GM23248 (cell line): Measurements from ENCODE around the gene LIMS2. TPM values are rescaled to one million over a fixed set of nuclear protein-coding genes. Genes with fewer than 3 reads are reported as not detected.

Source experiments
- DNase-seq: peaks from one replicate; pipeline ENCODE4 v3.0.0-alpha.2; 2015
- H2AFZ ChIP-seq: fragments of 200-600 bp; sonication (generic); 2 replicates; pipeline ENCODE4 v1.6.1; 2016; ENCODE audit warnings: antibody characterized with exemption
- H3F3A ChIP-seq: fragments of 200-600 bp; sonication (generic); 2 replicates; pipeline ENCODE4 v1.6.1; 2016; ENCODE audit warnings: mild to moderate bottlenecking, antibody characterized with exemption, mixed run types; ENCODE audit not compliant: insufficient read depth
- H3K27ac ChIP-seq: fragments of 200-600 bp; sonication (generic); 2 replicates; pipeline ENCODE4 v1.5.1; 2016; ENCODE audit warnings: mild to moderate bottlenecking
- H3K27me3 ChIP-seq: fragments of 200-600 bp; sonication (generic); replicated peaks from 2 replicates; pipeline ENCODE4 v1.6.1; 2016; ENCODE audit warnings: mild to moderate bottlenecking; ENCODE audit not compliant: insufficient read depth
- H3K36me3 ChIP-seq: fragments of 200-600 bp; sonication (generic); 2 replicates; pipeline ENCODE4 v1.6.1; 2016; ENCODE audit warnings: low read depth, mild to moderate bottlenecking
- H3K4me1 ChIP-seq: fragments of 200-600 bp; sonication (generic); 2 replicates; pipeline ENCODE4 v1.6.1; 2016; ENCODE audit warnings: mild to moderate bottlenecking; ENCODE audit not compliant: insufficient read depth
- H3K4me2 ChIP-seq: fragments of 200-600 bp; sonication (generic); one replicate; pipeline ENCODE4 v1.6.1; 2016; ENCODE audit warnings: mild to moderate bottlenecking; ENCODE audit not compliant: unreplicated experiment
- H3K4me3 ChIP-seq: fragments of 200-600 bp; sonication (generic); 2 replicates; pipeline ENCODE4 v1.5.1; 2016; ENCODE audit warnings: mild to moderate bottlenecking
- H3K79me2 ChIP-seq: fragments of 200-600 bp; sonication (generic); 2 replicates; pipeline ENCODE4 v1.6.1; 2016; ENCODE audit warnings: mild to moderate bottlenecking; ENCODE audit not compliant: insufficient read depth
- H3K9ac ChIP-seq: fragments of 200-600 bp; sonication (generic); 2 replicates; pipeline ENCODE4 v1.6.1; 2016; ENCODE audit warnings: mild to moderate bottlenecking
- H3K9me2 ChIP-seq: fragments of 200-600 bp; sonication (generic); 2 replicates; pipeline ENCODE4 v1.6.1; 2016; ENCODE audit warnings: mixed run types, mild to moderate bottlenecking, moderate library complexity; ENCODE audit not compliant: insufficient read depth
- H3K9me3 ChIP-seq: fragments of 200-600 bp; sonication (generic); one replicate; pipeline ENCODE4 v1.6.1; 2017; ENCODE audit warnings: low read depth
- H4K20me1 ChIP-seq: fragments of 200-600 bp; sonication (generic); 2 replicates; pipeline ENCODE4 v1.6.0; 2016; ENCODE audit not compliant: insufficient read depth
- EZH2 ChIP-seq: fragments of 200-600 bp; sonication (generic); IDR thresholded peaks from 2 replicates; pipeline ENCODE4 v1.6.1; 2018; ENCODE audit warnings: antibody characterized with exemption, mild to moderate bottlenecking; ENCODE audit not compliant: insufficient read depth, poor library complexity, severe bottlenecking
- EZH2phosphoT487 ChIP-seq: fragments of 200-600 bp; sonication (generic); IDR thresholded peaks from 2 replicates; pipeline ENCODE4 v1.6.1; 2018; ENCODE audit warnings: antibody characterized with exemption, moderate library complexity, mild to moderate bottlenecking, low read depth; ENCODE audit not compliant: insufficient read depth
- WGBS, 2 experiments: methylation state at CpG; one replicate each; pipeline ENCODE4 v1.1.6; 2015 to 2017; ENCODE audit warnings: low lambda C conversion rate in 2 of 2, low coverage in 1 of 2; ENCODE audit errors: missing lambda C conversion rate in 2 of 2; 5-methylcytosine and 5-hydroxymethylcytosine counted together
- in situ Hi-C: fragments of 300-500 bp; cut with MboI; formaldehyde crosslinking; loops from 2 replicates; pipeline ENCODE4 v1.15.0; 2020
- polyA plus RNA-seq: library from polyadenylated mRNA; unstranded; fragments of >200 nt; fragmentation: Nextera tagmentation; extraction: Ambion mirVana; gene quantifications from 2 replicates; pipeline ENCODE4 v1.2.1, GENCODE V29; 2016
- total RNA-seq: library from RNA; depleted of rRNA; stranded (reverse); fragments of >200 nt; shearing (Covaris generic); gene quantifications from 2 replicates; pipeline ENCODE4 v1.2.3, GENCODE V29; 2014

LIMS2 gene
- total and polyA plus RNA-seq, 2 experiments from 2014 or later: 7.2 to 30.4 TPM

GRCh38 chr2:127712999-127713398 lies 37.7 kb upstream of the LIMS2 start:
- in situ Hi-C loops: no loop called here
- H4K20me1 ChIP-seq: no peaks in the 10 kb centered on the region
- no peak overlapping the region for H3K9ac ChIP-seq
- no peaks in the 10 kb centered on the region for H3K27me3 ChIP-seq
- WGBS, 2 experiments: 95 to 100% methylated on average over 2 of the region's 2 CpGs
- no peak overlapping the region for H3K27ac ChIP-seq
- H3F3A ChIP-seq: no peaks in the 10 kb centered on the region
- H3K4me1 ChIP-seq: no peaks in the 10 kb centered on the region
- DNase-seq: no peak
- no peak overlapping the region for H3K4me2 ChIP-seq
- no peak for TF ChIP-seq EZH2
- no peaks in the 10 kb centered on the region for H3K9me3 ChIP-seq
- no peak overlapping the region for H2AFZ ChIP-seq
- no peak overlapping the region for H3K4me3 ChIP-seq
- no peaks in the 10 kb centered on the region for H3K9me2 ChIP-seq
- H3K79me2 ChIP-seq: no peaks in the 10 kb centered on the region
- no peaks in the 10 kb centered on the region for H3K36me3 ChIP-seq

- Histone ChIP-seq H3K4me2 (no peak overlapping the region), H4K20me1 (no peaks in the 10 kb centered on the region), H3F3A (peaks cover 21% of the 10 kb centered on the region), H3K9ac (no peak overlapping the region), H3K27ac (no peak overlapping the region), H3K79me2 (peaks cover 6% of the 10 kb centered on the region), H3K9me3 (no peaks in the 10 kb centered on the region), H3K27me3 (no peaks in the 10 kb centered on the region), H2AFZ (no peak overlapping the region), H3K9me2 (no peaks in the 10 kb centered on the region), H3K4me1 (peaks cover 16% of the 10 kb centered on the region), H3K4me3 (no peak overlapping the region), H3K36me3 (no peaks in the 10 kb centered on the region)
- WGBS, 2 experiments: 98% methylated on average over 13 of the region's 13 CpGs
- in situ Hi-C loops: no loop called here
- no peak for DNase-seq
- TF ChIP-seq EZH2 (no peak), EZH2phosphoT487 (no peak)
Observed at GRCh38 chr2:127709336-127709735, 34.0 kb upstream of the LIMS2 start.

- Histone ChIP-seq H3K79me2 (peaks cover 18% of the 10 kb centered on the region), H3F3A (peaks cover 25% of the 10 kb centered on the region), H3K4me2 (no peak overlapping the region), H3K9ac (no peak overlapping the region), H3K27me3 (no peaks in the 10 kb centered on the region), H3K9me3 (no peaks in the 10 kb centered on the region), H3K27ac (no peak overlapping the region), H3K4me1 (peaks cover 21% of the 10 kb centered on the region), H3K4me3 (no peak overlapping the region), H3K9me2 (no peaks in the 10 kb centered on the region), H2AFZ (no peak overlapping the region), H3K36me3 (no peaks in the 10 kb centered on the region), H4K20me1 (no peaks in the 10 kb centered on the region)
- in situ Hi-C loops: no loop called here
- DNase-seq: no peak
- WGBS, 2 experiments: 66 to 74% methylated on average over 9 of the region's 9 CpGs
- TF ChIP-seq EZH2phosphoT487: no peak
- TF ChIP-seq EZH2: no peak
Observed at GRCh38 chr2:127707890-127708648, 32.7 kb upstream of the LIMS2 start.

GRCh38 chr2:127706215-127706990 lies 31.1 kb upstream of the LIMS2 start:
- H3K36me3 ChIP-seq: no peaks in the 10 kb centered on the region

More at GRCh38 chr2:127706215-127706990, 31.1 kb upstream of the LIMS2 start:
- in situ Hi-C loops: no loop called here
- Histone ChIP-seq H3K79me2 (peaks cover 26% of the 10 kb centered on the region), H3K27ac (peak overlapping the region; percentile 47), H3K4me2 (no peak overlapping the region), H4K20me1 (no peaks in the 10 kb centered on the region), H3K27me3 (no peaks in the 10 kb centered on the region), H3K4me3 (no peak overlapping the region), H3F3A (peaks cover 33% of the 10 kb centered on the region), H3K9me2 (no peaks in the 10 kb centered on the region), H3K4me1 (peaks cover 29% of the 10 kb centered on the region), H3K9me3 (no peaks in the 10 kb centered on the region), H3K9ac (no peak overlapping the region), H2AFZ (no peak overlapping the region)
- TF ChIP-seq EZH2 (no peak), EZH2phosphoT487 (no peak)
- 83 to 85% methylated on average over 14 of the region's 14 CpGs for WGBS, 2 experiments
- DNase-seq: no peak
